Kidney capillary endothelial cell (primary cell): ENCODE data around the gene CYP2W1.
A peak's percentile ranks its signal among the peaks of the same experiment; 100 is the strongest.
"Not testable (repeated sequence)": the region's sequence is repeated elsewhere in the genome, so short reads cannot be mapped to it uniquely, and the experiment has no call there.

ENCODE experiments used
- DNase-seq: peaks from one replicate; pipeline ENCODE4 v3.0.0-alpha.2; 2018; ENCODE audit warnings: low spot score

CYP2W1 gene

DNA sequence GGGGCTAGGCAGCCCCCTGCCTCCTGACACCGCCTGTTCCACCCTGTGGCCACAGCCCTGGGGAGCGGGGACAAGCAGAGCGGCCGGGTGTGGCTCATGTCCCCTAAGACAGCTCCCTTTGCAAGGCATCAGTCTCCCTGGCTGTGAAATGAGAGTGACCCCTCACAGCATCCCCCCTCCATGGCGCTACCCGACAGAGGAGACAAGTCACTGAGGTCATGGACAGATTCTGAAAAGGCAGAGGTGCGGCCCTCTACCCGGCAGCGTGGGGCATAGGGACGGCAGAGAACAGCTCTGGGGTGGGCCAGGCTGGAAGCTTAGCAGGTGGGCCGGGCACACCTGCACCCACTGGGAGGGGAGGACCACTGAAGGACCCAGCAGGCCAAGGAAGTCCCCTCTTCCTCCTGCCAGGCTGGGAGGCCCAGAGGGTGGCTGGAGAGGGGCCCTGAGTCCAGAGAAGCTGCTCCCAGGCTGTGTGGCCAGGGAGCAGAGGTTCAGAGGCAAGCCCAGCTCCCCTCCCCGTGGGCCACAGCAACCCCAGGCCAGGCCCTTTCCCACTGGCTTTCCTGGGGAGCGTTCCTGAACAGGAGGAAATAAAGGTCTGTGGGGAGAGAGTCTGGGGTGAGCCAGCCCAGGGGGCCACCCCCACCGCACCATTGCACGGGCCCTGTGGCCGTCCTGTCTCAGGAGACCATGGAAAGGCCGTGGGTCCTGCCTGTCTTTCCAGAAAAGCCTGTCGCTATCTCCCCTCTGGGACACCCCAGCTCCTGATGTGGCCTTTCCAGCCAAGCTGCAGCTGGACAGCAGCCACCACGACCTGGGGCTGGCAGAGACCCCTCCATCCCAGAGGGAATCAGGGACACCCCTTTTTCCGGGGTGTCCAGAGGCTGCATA is 30.2 kb upstream of the CYP2W1 start:
- no peak for DNase-seq

GRCh38 chr7:953547-954327 is 29.2 kb upstream of the CYP2W1 start:
- no peak for DNase-seq

DNA sequence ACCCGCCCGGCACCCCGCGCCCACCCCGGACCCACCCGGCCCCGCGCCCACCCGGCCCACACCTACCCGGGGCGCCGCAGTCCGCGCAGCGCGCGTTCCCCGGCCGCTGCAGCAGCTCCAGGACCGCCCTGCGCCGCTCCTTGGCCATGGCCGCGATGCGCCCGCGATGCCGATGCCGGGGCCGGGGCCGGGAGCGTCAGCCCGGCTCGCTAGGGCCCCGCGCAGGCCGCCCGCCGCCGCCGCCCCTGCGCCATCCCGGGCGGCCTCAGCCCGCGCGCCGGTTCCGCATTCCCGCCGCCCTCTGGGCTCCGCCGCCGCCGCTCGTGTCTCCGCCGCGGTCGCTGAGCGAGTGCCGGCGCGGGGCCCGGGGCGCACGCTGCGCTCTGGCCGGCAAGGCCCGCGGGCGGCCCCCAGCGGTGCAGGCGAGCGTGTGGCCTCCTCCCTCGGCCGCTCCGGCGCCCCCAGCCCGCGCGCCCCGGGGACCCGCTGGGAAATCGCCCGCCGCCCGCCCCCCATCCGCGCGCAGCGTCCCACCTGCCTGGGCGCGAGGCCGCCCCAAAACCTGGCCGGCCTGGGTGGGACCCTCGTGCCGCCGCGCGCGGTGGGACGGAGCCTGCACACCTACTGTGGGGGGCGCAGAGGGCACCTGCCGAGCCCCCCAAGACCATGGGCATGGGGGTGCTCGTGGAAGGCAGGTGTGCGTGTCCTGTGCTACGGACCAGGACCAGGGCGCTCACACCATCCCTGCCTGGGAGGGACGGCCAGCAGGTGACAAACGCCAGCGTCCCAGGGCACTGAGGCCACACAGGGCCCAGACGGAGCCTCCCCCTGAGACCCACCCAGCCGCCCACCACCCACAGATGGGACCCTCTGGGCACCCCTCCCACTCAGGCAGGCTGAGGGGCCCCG is 28.4 kb upstream of the CYP2W1 start, which contains the start of gene ADAP1:
Gene ADAP1, minus strand, starts transcription at position 351 of the 909 bp plus-strand sequence. Its CDS starts 203 bp downstream, at position 148.
- DNase-seq = peak; percentile 27

- no peak for DNase-seq
Observed at GRCh38 chr7:956031-956430, 26.9 kb upstream of the CYP2W1 start.

DNA sequence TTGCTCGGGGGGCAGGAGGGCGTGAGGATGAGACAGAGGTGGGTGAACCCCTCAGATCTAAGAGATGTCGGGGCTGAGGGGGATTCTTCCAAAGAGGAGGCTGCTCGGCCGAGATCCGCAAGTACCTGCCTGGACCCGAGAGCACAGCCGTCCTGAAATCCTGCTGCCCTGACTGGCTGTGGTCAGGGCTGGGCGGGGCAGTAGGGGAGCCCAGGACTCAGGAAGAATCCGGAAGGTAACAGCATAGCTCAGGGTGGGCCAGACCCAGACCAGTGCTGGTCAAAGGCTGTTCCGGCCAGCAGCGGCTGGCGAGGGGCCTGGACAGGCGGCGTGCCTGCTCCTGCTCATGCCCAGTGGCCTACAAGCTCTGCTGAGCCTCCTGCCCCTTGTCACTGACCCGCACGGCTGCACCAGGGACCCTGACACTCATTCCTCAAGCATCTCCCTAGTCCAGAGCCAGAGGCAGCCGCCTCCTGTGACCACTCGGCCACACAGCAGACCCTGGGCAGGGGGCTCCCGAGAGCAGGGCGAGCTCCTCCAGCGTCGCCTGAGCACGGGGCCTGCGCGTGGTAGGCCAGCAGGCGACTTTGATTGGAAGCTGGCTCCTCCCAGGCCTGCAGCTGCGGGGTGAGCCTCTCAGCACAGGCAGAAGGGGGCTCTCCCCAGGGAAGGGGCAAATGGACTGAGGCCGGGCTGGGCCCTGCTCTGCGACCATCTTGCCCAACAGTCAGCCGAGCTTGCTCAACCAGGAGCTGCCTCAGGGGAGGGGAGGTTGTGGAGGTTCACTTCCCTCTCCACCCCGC is 25.4 kb upstream of the CYP2W1 start:
- DNase-seq = no peak

GRCh38 chr7:958221-959200 is 24.5 kb upstream of the CYP2W1 start:
- no peak for DNase-seq

GRCh38 chr7:959271-959670 is 23.7 kb upstream of the CYP2W1 start:
- peak; percentile 20 for DNase-seq

- not testable (repeated sequence) for DNase-seq
Observed at GRCh38 chr7:959740-960139, 23.2 kb upstream of the CYP2W1 start.

GRCh38 chr7:960269-960871 is 22.6 kb upstream of the CYP2W1 start:
- DNase-seq = no peak

DNA sequence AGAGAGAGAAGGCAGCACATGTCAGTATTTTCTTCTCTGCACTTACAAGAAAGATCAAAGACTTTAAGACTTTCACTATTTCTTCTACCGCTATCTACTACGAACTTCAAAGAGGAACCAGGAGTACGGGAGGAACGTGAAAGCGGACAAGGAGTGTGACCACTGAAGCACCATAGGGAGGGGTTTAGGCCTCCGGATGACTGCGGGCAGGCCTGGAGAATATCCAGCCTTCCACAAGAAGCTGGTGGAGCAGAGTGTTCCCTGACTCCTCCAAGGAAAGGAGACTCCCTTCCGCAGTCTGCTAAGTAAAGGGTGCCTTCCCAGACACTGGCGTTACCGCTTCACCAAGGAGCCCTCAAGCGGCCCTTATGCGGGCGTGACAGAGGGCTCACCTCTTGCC is 22.0 kb upstream of the CYP2W1 start:
- DNase-seq = not testable (repeated sequence)

- no peak for DNase-seq
Observed at GRCh38 chr7:961546-962400, 21.2 kb upstream of the CYP2W1 start.

GRCh38 chr7:962401-963081 is 20.4 kb upstream of the CYP2W1 start:
- no peak for DNase-seq

DNA sequence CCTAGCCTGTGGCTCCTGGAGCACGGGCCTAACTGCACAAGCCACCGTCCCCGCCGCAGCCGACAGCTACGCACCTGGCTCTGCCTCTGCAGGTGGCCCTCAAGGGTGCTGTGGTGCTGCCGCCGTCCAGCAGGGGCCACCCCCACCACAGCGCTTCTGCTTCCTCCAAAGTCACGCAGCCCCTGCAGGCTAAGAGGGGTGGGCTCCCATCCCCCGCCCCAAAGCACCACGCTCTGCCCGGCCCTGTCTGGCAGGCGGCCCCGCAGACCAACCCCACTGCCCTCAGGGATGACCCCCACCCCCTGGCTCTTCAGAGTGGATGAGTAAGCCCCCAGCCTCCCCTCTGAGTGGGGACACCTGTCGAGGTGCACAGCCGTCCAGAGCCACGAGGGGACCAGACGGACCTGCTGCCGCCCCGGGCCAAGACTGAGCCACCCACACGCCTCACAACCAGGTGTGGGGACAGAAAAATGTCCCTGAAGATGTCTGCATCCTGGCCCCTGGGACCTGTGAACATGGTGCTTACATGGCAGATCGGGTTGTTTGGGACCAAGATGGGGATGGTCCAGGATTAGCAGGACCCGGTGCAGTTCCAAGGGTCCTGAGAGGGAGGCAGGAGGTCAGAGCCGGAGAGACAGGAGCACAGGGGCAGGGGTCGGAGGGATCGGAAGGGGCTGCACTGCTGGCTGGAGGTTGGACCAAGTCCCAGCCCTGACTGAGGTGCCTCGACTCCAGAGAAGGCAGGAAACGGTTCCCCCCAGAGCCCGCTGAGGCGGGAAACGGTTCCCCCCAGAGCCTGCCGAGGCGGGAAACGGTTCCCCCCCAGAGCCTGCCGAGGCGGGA is 19.5 kb upstream of the CYP2W1 start:
- DNase-seq = no peak

- no peak for DNase-seq
Observed at GRCh38 chr7:964401-965231, 18.4 kb upstream of the CYP2W1 start.

- DNase-seq = no peak
Observed at GRCh38 chr7:966291-967069, 16.5 kb upstream of the CYP2W1 start.
